CD4-positive, alpha-beta T cell treated with Interleukin-17A for 1 hour (primary cell): Measurements from ENCODE around the gene EDA.

Experiments used
- DNase-seq: peaks from one replicate; pipeline ENCODE4 v3.0.0-alpha.2; 2020

The EDA gene

DNA sequence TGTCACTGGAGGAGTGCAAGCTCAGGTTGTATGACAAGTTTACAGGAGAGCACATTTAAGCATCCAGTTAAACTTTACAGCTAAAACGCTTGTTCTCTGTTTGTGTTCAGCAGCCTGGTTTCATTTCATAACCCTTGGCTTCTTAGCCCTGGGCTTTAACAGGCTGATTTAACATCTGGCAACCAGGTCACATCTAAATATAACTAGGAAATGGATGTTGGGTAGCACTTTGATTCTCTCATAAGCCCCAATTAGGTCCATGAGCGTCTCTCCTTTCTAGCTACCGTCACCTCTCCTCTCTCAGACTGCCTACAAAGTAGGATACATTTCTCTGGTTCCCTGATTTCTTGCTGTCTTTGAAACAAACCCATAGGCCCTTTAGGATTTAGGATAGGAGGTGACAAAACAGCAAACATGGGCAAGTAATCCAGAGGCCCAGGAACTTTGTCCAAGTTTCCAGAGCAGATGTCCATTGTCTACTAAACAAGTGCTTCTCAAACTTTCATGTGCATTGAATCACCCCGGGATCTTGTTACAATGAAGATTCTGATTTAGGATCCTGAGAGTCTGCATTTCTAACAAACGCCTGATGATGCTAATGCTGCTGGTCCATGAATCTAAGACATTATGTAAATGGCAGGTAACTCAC is 468.8 kb downstream of the EDA start:
- DNase-seq, result no peak

DNA sequence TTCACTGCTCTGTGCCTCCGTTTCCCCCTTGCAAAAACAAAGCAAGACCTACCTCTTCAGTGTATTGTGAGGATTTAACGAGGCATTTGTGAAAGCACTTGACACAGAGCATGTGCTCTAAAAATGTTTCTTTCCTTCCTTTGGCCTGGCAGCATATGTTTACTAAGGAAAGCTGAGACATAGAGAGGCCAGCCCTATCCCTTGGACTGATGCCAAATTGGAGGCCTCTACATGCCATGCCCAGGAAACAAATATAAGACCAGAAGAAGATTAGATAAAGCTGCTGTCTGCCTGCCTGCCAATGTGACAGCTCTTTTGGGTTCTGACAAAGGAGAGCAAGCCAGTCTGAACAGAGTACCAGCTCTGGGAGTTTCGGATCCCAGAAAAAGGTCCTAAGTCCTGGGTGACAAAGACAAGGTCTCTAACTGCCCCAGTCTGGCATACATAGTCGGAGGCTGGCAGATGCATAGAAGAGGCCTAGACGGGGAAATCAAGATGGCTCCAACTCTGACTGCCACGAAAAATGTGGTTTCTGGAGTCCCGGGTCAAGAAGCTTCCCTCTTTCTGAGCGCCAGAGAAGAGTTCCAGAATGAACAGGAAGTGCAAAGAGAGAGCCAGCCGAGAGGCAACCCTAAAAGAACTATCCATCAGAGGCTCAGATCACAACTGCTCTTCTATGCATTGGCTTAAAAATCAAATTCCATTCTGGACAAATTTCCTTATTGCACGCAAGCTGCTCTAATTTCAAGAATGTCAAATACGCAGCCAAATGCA is 472.1 kb downstream of the EDA start:
- no peak for DNase-seq

DNA sequence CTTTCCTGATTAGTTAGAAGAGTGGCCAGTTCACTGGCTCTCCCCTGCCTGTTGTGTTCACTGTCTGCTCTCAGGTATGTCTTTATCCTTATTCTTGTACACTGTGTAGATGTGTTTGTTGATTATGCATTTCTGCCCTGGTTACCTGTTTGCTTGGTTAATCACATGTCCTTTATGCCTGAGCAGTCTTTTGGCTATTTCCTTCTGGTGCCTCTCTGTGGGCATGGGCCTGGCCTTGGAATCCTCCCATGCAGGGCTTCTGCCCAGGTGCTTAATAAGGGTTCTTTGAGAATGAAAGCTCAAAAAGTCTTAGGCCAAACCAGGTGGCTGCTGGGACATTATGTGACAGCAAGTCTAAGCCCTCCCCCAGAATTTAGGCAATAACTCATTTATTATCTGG is 472.8 kb downstream of the EDA start:
- no peak for DNase-seq
